IMR-90 (cell line): Measurements from ENCODE around the gene MYO10. TPM values are rescaled to one million over a fixed set of nuclear protein-coding genes. Genes with fewer than 3 reads are reported as not detected.

Source experiments
- ATAC-seq: fragments of 200-7000 bp; cut with Tn5 transposase; 2 replicates; pipeline ENCODE4 v1.9.1; 2020; ENCODE audit warnings: low read depth, mild to moderate bottlenecking, moderate library complexity
- BruUV-seq: library from RNA; stranded (reverse); fragments of 400-500 nt; replicated peaks from 2 replicates; lab custom pipeline; 2021; lab: Mats Ljungman, UMichigan
- CTCF ChIA-PET: fragments of 300-600 bp; formaldehyde crosslinking; extraction: SDS; loops from one replicate; lab custom pipeline; 2021; ENCODE audit warnings: antibody characterized with exemption; lab: Yijun Ruan, JAX
- POLR2A ChIA-PET: fragments of 300-600 bp; sonication (Branson Sonifier 250); formaldehyde crosslinking; loops from one replicate; lab custom pipeline; 2022; ENCODE audit warnings: antibody characterized with exemption; ENCODE audit not compliant: unreplicated experiment; lab: Charles Lee
- DNase-seq: peaks from one replicate; pipeline ENCODE4 v3.0.0; 2013
- H2AFZ ChIP-seq: replicated peaks from 2 replicates; pipeline ENCODE3; 2013; ENCODE audit warnings: low read length, mild to moderate bottlenecking; ENCODE audit not compliant: poor library complexity
- H2AK5ac ChIP-seq: 2 replicates; pipeline ENCODE4 v1.6.1; 2013; ENCODE audit warnings: low read depth, low read length, inconsistent platforms
- H2AK9ac ChIP-seq: replicated peaks from 2 replicates; pipeline ENCODE3; 2013; ENCODE audit warnings: mild to moderate bottlenecking, low read depth, low read length, moderate library complexity; ENCODE audit not compliant: poor library complexity
- H2BK120ac ChIP-seq: 2 replicates; pipeline ENCODE4 v1.6.1; 2013; ENCODE audit warnings: low read depth, low read length, inconsistent platforms
- H2BK15ac ChIP-seq: 3 replicates; pipeline ENCODE4 v1.6.1; 2013; ENCODE audit warnings: low read depth, low read length, inconsistent platforms
- H2BK20ac ChIP-seq: 2 replicates; pipeline ENCODE4 v1.6.1; 2013; ENCODE audit warnings: low read depth, mild to moderate bottlenecking, inconsistent platforms, low read length, moderate library complexity
- H2BK5ac ChIP-seq: 2 replicates; pipeline ENCODE4 v1.6.1; 2013; ENCODE audit warnings: mild to moderate bottlenecking, low read depth, low read length, inconsistent platforms; ENCODE audit not compliant: poor library complexity, severe bottlenecking
- H3K14ac ChIP-seq: replicated peaks from 2 replicates; pipeline ENCODE4 v1.6.1; 2013; ENCODE audit warnings: low read depth, low read length, inconsistent platforms
- H3K18ac ChIP-seq: 2 replicates; pipeline ENCODE4 v1.6.1; 2013; ENCODE audit warnings: low read depth, low read length, control low read depth
- H3K23ac ChIP-seq: 2 replicates; pipeline ENCODE4 v1.6.1; 2013; ENCODE audit warnings: low read depth, low read length, inconsistent platforms
- H3K27ac ChIP-seq: 2 replicates; pipeline ENCODE4 v1.5.1; 2013; ENCODE audit warnings: mild to moderate bottlenecking, control low read depth, low read length; ENCODE audit not compliant: insufficient read depth
- H3K27me3 ChIP-seq: 2 replicates; pipeline ENCODE4 v1.6.1; 2013; ENCODE audit warnings: low read length; ENCODE audit not compliant: control insufficient read depth, insufficient read depth
- H3K36me3 ChIP-seq: 2 replicates; pipeline ENCODE4 v1.6.1; 2013; ENCODE audit warnings: low read length, mixed read lengths; ENCODE audit not compliant: control insufficient read depth, insufficient read depth
- H3K4ac ChIP-seq: 2 replicates; pipeline ENCODE4 v1.6.1; 2013; ENCODE audit warnings: low read depth, low read length, inconsistent platforms
- H3K4me1 ChIP-seq: 2 replicates; pipeline ENCODE4 v1.6.1; 2013; ENCODE audit warnings: low read length, mixed read lengths; ENCODE audit not compliant: control insufficient read depth, insufficient read depth
- H3K4me2 ChIP-seq: 2 replicates; pipeline ENCODE4 v1.6.1; 2013; ENCODE audit warnings: low read depth, mild to moderate bottlenecking, control low read depth, low read length, moderate library complexity
- H3K4me3 ChIP-seq: 2 replicates; pipeline ENCODE4 v1.5.1; 2013; ENCODE audit warnings: low read depth, mild to moderate bottlenecking, control low read depth, low read length, moderate library complexity; ENCODE audit not compliant: insufficient read depth
- H3K56ac ChIP-seq: 2 replicates; pipeline ENCODE4 v1.6.1; 2013; ENCODE audit warnings: low read length, inconsistent platforms; ENCODE audit not compliant: insufficient read depth; ENCODE audit errors: extremely low read depth
- H3K79me1 ChIP-seq, 2 experiments: 2 replicates each; pipeline ENCODE4 v1.6.1; 2013; ENCODE audit warnings: low read length in 2 of 2, inconsistent platforms in 1 of 2, low read depth in 1 of 2
- H3K9ac ChIP-seq: 2 replicates; pipeline ENCODE4 v1.6.1; 2013; ENCODE audit warnings: low read depth, low read length, control low read depth
- H3K9me1 ChIP-seq: 2 replicates; pipeline ENCODE4 v1.6.1; 2013; ENCODE audit warnings: low read length, inconsistent platforms; ENCODE audit not compliant: insufficient read depth
- H3K9me3 ChIP-seq: 2 replicates; pipeline ENCODE4 v1.6.1; 2013; ENCODE audit warnings: low read length; ENCODE audit not compliant: control insufficient read depth, insufficient read depth
- H4K20me1 ChIP-seq: 2 replicates; pipeline ENCODE4 v1.6.1; 2013; ENCODE audit warnings: low read length, inconsistent platforms; ENCODE audit not compliant: insufficient read depth
- H4K5ac ChIP-seq: 2 replicates; pipeline ENCODE4 v1.6.1; 2013; ENCODE audit warnings: mild to moderate bottlenecking, low read depth, low read length, control low read depth
- H4K8ac ChIP-seq, 2 experiments: 2 replicates each; pipeline ENCODE4 v1.6.1; 2013; ENCODE audit warnings: low read depth in 2 of 2, low read length in 2 of 2, control low read depth in 1 of 2, inconsistent platforms in 1 of 2
- H4K91ac ChIP-seq: 2 replicates; pipeline ENCODE4 v1.6.1; 2013; ENCODE audit warnings: low read depth, low read length, inconsistent platforms; ENCODE audit not compliant: insufficient read depth
- FOS ChIP-seq: fragments of 150-350 bp; IDR thresholded peaks from 2 replicates; pipeline ENCODE4 v1.6.1; 2016; ENCODE audit warnings: low read depth, low read length
- MXI1 ChIP-seq: IDR thresholded peaks from 2 replicates; pipeline ENCODE4 v1.6.1; 2012; ENCODE audit warnings: low read depth, mild to moderate bottlenecking, low read length, moderate library complexity, borderline replicate concordance
- WGBS, 2 experiments: methylation state at CpG; one replicate each; pipeline versions ENCODE4 v1.1.5 to v1.1.7; 2013; ENCODE audit warnings: missing lambda C conversion rate in 2 of 2; ENCODE audit not compliant: insufficient read length in 1 of 2; ENCODE audit errors: extremely low coverage in 2 of 2; 5-methylcytosine and 5-hydroxymethylcytosine counted together
- dilution Hi-C: fragments of 300-500 bp; cut with HindIII; formaldehyde crosslinking; loops from one replicate; pipeline ENCODE4 v1.14.3; 2018; ENCODE audit warnings: low sequenced_read_pairs; ENCODE audit not compliant: unreplicated experiment
- in situ Hi-C: fragments of 300-500 bp; cut with MboI; formaldehyde crosslinking; loops from 3 replicates; pipeline ENCODE4 v1.14.3; 2019; ENCODE audit warnings: low sequenced_read_pairs, inconsistent platforms, mixed read lengths
- intact Hi-C: fragments of 100-400 bp; cut with micrococcal nuclease; formaldehyde crosslinking; loops from 2 replicates; pipeline ENCODE4 v1.10.0; 2022
- polyA plus RNA-seq, 3 experiments: library from polyadenylated mRNA; depleted of rRNA; stranded (reverse); fragments of >200 nt; gene quantifications; 2 replicates each; pipeline ENCODE4 v1.2.3, GENCODE V29; 2012; ENCODE audit warnings: low replicate concordance in 1 of 3
- total RNA-seq: library from RNA; depleted of rRNA; stranded (reverse); fragments of >200 nt; gene quantifications from 2 replicates; pipeline ENCODE4 v1.2.3, GENCODE V29; 2012
- TF ChIP-seq, protein P1 (sequence below): fragments of 150-350 bp; IDR thresholded peaks from 2 replicates; pipeline ENCODE4 v1.6.1; 2017; ENCODE audit warnings: mild to moderate bottlenecking, antibody characterized with exemption, low read length, low read depth

The MYO10 gene
- total and polyA plus RNA-seq, 2 of the 4 experiments (the other 2 are of a cell fraction), result 39.9 to 115 TPM

- Histone ChIP-seq H3K56ac (no peak overlapping the region), H3K9me1 (peaks cover 13% of the 10 kb centered on the region), H3K36me3 (peaks cover 20% of the 10 kb centered on the region), H2AFZ (no peak overlapping the region), H3K23ac (no peak overlapping the region), H4K5ac (no peak overlapping the region), H4K8ac (no peak overlapping the region), H4K91ac (no peak overlapping the region), H3K9ac (no peak overlapping the region), H4K20me1 (peaks cover 98% of the 10 kb centered on the region), H3K18ac (no peak overlapping the region), H2BK5ac (no peak overlapping the region), H3K4me2 (no peak overlapping the region), H3K79me1 (peaks cover 6 to 82% of the 10 kb centered on the region in 2 experiments; a peak in 3 of 4 replicates), H2BK15ac (no peak overlapping the region), H3K4ac (no peak overlapping the region), H2BK120ac (no peak overlapping the region), H3K27ac (no peak overlapping the region), H3K9me3 (no peaks in the 10 kb centered on the region), H2BK20ac (no peak overlapping the region), H2AK5ac (no peak overlapping the region), H3K27me3 (no peaks in the 10 kb centered on the region), H2AK9ac (no peak overlapping the region), H3K4me1 (peaks cover 7% of the 10 kb centered on the region), H3K4me3 (no peak overlapping the region), H3K14ac (no peak overlapping the region)
- no TSS peak for BruUV-seq
- intact Hi-C loops, result no loop called here
- in situ Hi-C loops, result no loop called here
- DNase-seq (no peak), ATAC-seq (no peak)
- dilution Hi-C loops, result no loop called here
- WGBS, 2 experiments, result 49% methylated on average over 6 of the region's 8 CpGs; no CpG with 5 or more reads in 1 of the 2 experiments
- ChIA-PET CTCF (no interaction called here), POLR2A (no interaction called here)
- TF ChIP-seq FOS, result no peak
- TF ChIP-seq, protein P1, sequence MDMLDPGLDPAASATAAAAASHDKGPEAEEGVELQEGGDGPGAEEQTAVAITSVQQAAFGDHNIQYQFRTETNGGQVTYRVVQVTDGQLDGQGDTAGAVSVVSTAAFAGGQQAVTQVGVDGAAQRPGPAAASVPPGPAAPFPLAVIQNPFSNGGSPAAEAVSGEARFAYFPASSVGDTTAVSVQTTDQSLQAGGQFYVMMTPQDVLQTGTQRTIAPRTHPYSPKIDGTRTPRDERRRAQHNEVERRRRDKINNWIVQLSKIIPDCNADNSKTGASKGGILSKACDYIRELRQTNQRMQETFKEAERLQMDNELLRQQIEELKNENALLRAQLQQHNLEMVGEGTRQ, result no peak
- no peak for TF ChIP-seq MXI1
Measured at GRCh38 chr5:16842896-16843295, 93.2 kb downstream of the MYO10 start.
